HCT116 (cell line): ENCODE data around the gene MACC1. TPM values are rescaled to one million over a fixed set of nuclear protein-coding genes. Genes with fewer than 3 reads are reported as not detected.

Experiments used
- ATAC-seq: fragments of 200-7000 bp; cut with Tn5 transposase; 2 replicates; pipeline ENCODE4 v1.9.1; 2020; ENCODE audit warnings: mild to moderate bottlenecking, moderate library complexity
- BruUV-seq: library from RNA; stranded (reverse); fragments of 400-500 nt; replicated peaks from 2 replicates; lab custom pipeline; 2021; lab: Mats Ljungman, UMichigan
- CTCF ChIA-PET: fragments of 300-600 bp; sonication (Branson Sonifier 250); formaldehyde crosslinking; loops from one replicate; lab custom pipeline; 2021; ENCODE audit warnings: antibody characterized with exemption; lab: Charles Lee
- POLR2A ChIA-PET: fragments of 300-600, 350-600 bp; sonication (Branson Sonifier 250); formaldehyde crosslinking; loops from one replicate; lab custom pipeline; 2021; ENCODE audit warnings: antibody characterized with exemption; lab: Charles Lee
- RAD21 ChIA-PET, 2 experiments: fragments of 300-600 bp; sonication (Branson Sonifier 250); formaldehyde crosslinking; loops; one replicate each; lab custom pipeline; 2023; ENCODE audit warnings: low total read pairs in 2 of 2; ENCODE audit not compliant: uncharacterized antibody in 2 of 2, unreplicated experiment in 2 of 2, low non-redundant PET in 1 of 2; lab: Charles Lee
- DNase-seq: peaks from one replicate; pipeline ENCODE4 v3.0.0-alpha.2; 2010; ENCODE audit warnings: low read depth, low spot score
- H2AFZ ChIP-seq: fragments of 200-600 bp; shearing (Covaris generic), sonication (generic); 2 replicates; pipeline ENCODE4 v1.6.1; 2017; ENCODE audit warnings: low read depth, mixed run types, mixed read lengths, antibody characterized with exemption, low read length; ENCODE audit not compliant: poor library complexity, severe bottlenecking
- H3K27ac ChIP-seq: 2 replicates; pipeline ENCODE4 v1.5.1; 2012; ENCODE audit warnings: low read depth, low read length
- H3K27me3 ChIP-seq: fragments of 200-600 bp; sonication (generic); 2 replicates; pipeline ENCODE4 v1.6.1; 2016; ENCODE audit warnings: mixed run types, low read length, mixed read lengths; ENCODE audit not compliant: insufficient read depth
- H3K36me3 ChIP-seq, 2 experiments: fragments of 200-500 bp in 1 of 2; fragments of 200-600 bp in 1 of 2; sonication (Bioruptor generic) in 1 of 2; sonication (generic) in 1 of 2; 2 replicates each; pipeline versions ENCODE4 v1.5.1 to v1.6.1; 2014 to 2016; ENCODE audit warnings: low read length in 2 of 2, inconsistent platforms in 1 of 2, mixed read lengths in 1 of 2, mixed run types in 1 of 2; ENCODE audit not compliant: insufficient read depth in 2 of 2, control insufficient read depth in 1 of 2
- H3K4me1 ChIP-seq, 2 experiments: fragments of 200-600 bp in 1 of 2; sonication (generic) in 1 of 2; 2 replicates each; pipeline versions ENCODE4 v1.5.1 to v1.6.1; 2012 to 2017; ENCODE audit warnings: low read length in 2 of 2, inconsistent platforms in 1 of 2, mild to moderate bottlenecking in 1 of 2, mixed read lengths in 1 of 2, mixed run types in 1 of 2, moderate library complexity in 1 of 2; ENCODE audit not compliant: insufficient read depth in 2 of 2, control insufficient read depth in 1 of 2
- H3K4me2 ChIP-seq: fragments of 200-600 bp; sonication (generic); 2 replicates; pipeline ENCODE4 v1.6.1; 2017; ENCODE audit warnings: mixed run types, low read length, mixed read lengths
- H3K4me3 ChIP-seq, 2 experiments: fragments of 200-600 bp in 1 of 2; sonication (generic) in 1 of 2; replicated peaks in 1 of 2; 2 replicates each; pipeline ENCODE4 v1.5.1; 2011 to 2016; ENCODE audit warnings: low read length in 2 of 2, control low read depth in 1 of 2, low read depth in 1 of 2, mild to moderate bottlenecking in 1 of 2, mixed read lengths in 1 of 2, mixed run types in 1 of 2
- H3K79me2 ChIP-seq: fragments of 200-600 bp; sonication (generic); 2 replicates; pipeline ENCODE4 v1.6.1; 2017; ENCODE audit warnings: mild to moderate bottlenecking, mixed run types, low read length, moderate library complexity, mixed read lengths; ENCODE audit not compliant: insufficient read depth
- H3K9ac ChIP-seq: fragments of 200-600 bp; sonication (generic); 2 replicates; pipeline ENCODE4 v1.6.1; 2016; ENCODE audit warnings: low read length, mixed read lengths
- H3K9me2 ChIP-seq: fragments of 200-600 bp; sonication (generic), shearing (Covaris generic); 2 replicates; pipeline ENCODE4 v1.6.1; 2017; ENCODE audit warnings: mixed run types, mild to moderate bottlenecking, moderate library complexity; ENCODE audit not compliant: insufficient read depth
- H3K9me3 ChIP-seq, 2 experiments: fragments of 200-500 bp in 1 of 2; fragments of 200-600 bp in 1 of 2; sonication (Bioruptor generic) in 1 of 2; sonication (generic) in 1 of 2; 2 replicates each; pipeline ENCODE4 v1.6.1; 2014 to 2017; ENCODE audit warnings: low read length in 2 of 2, mixed read lengths in 2 of 2, inconsistent platforms in 1 of 2, low read depth in 1 of 2, mild to moderate bottlenecking in 1 of 2, mixed run types in 1 of 2, moderate library complexity in 1 of 2; ENCODE audit not compliant: control insufficient read depth in 1 of 2, insufficient read depth in 1 of 2
- H4K20me1 ChIP-seq: fragments of 200-600 bp; sonication (generic), shearing (Covaris generic); 2 replicates; pipeline ENCODE4 v1.6.1; 2017; ENCODE audit warnings: mixed run types, mild to moderate bottlenecking, moderate library complexity; ENCODE audit not compliant: insufficient read depth
- ATF3 ChIP-seq: IDR thresholded peaks from 2 replicates; pipeline ENCODE4 v1.6.1; 2012
- EGR1 ChIP-seq: IDR thresholded peaks from 2 replicates; pipeline ENCODE4 v1.6.1; 2012; ENCODE audit warnings: low read depth
- FOSL1 ChIP-seq: IDR thresholded peaks from 2 replicates; pipeline ENCODE4 v1.6.1; 2012; ENCODE audit warnings: low read depth
- JUND ChIP-seq: IDR thresholded peaks from 2 replicates; pipeline ENCODE4 v1.6.1; 2012
- TCF7L2 ChIP-seq: IDR thresholded peaks from 2 replicates; pipeline ENCODE4 v1.7.0; 2011; ENCODE audit warnings: borderline replicate concordance, inconsistent platforms; ENCODE audit not compliant: insufficient read depth, insufficient read length; ENCODE audit errors: extremely low read depth
- intact Hi-C: fragments of 100-400 bp; cut with micrococcal nuclease; formaldehyde crosslinking; loops from 2 replicates; pipeline ENCODE4 v1.10.0; 2022
- total RNA-seq: library from RNA; stranded (reverse); gene quantifications from one replicate; pipeline ENCODE4 v1.2.1, GENCODE V29; 2021; ENCODE audit not compliant: unreplicated experiment

MACC1 gene
- total RNA-seq, 1 experiment from 2014 or later, result 9.8 TPM

GRCh38 chr7:20216406-20217036 lies 663 bp downstream of the MACC1 start:
- Histone ChIP-seq H3K36me3 (0 out of 4 replicates have a peak, but pooled peaks cover 0 to 7% of the 10 kb centered on the region in 2 experiments), H3K9me2 (no peaks in the 10 kb centered on the region), H3K4me1 (peaks cover 8 to 52% of the 10 kb centered on the region in 2 experiments), H2AFZ (no peak overlapping the region), H3K4me3 (peak overlapping the region; percentile 49 to 61), H3K27me3 (no peaks in the 10 kb centered on the region), H3K4me2 (peak overlapping the region; percentile 75), H3K27ac (peak overlapping the region; percentile 56; the same call in 1 of the 2 replicates), H3K9me3 (no peaks in the 10 kb centered on the region), H3K9ac (peak overlapping the region; percentile 67), H3K79me2 (peaks cover 47% of the 10 kb centered on the region), H4K20me1 (no peaks in the 10 kb centered on the region)
- ChIA-PET POLR2A (interaction anchor here (1.2 kb wide), 1 partner anchor 18 kb away, joined by 5 read pairs; no protein-coding TSS in a partner anchor), CTCF (interaction anchor here (0.9 to 1.7 kb wide), 4 partner anchors 17 to 469 kb away, joined by 3 to 5 read pairs (median 3); no protein-coding TSS in a partner anchor), RAD21 (no interaction called here)
- no peak for DNase-seq
- no peak for ATAC-seq
- TF ChIP-seq TCF7L2 (no peak), EGR1 (0 out of 2 replicates have a peak, but pooled peaks have one; percentile 6), JUND (0 out of 2 replicates have a peak, but pooled peaks have one; percentile 6)
- BruUV-seq, result TSS peak; percentile 74
- intact Hi-C loops, result loop anchor here (1.0 to 5.0 kb wide), 3 partner anchors 17 to 136 kb away; partner anchors contain the start of gene ITGB8

DNA sequence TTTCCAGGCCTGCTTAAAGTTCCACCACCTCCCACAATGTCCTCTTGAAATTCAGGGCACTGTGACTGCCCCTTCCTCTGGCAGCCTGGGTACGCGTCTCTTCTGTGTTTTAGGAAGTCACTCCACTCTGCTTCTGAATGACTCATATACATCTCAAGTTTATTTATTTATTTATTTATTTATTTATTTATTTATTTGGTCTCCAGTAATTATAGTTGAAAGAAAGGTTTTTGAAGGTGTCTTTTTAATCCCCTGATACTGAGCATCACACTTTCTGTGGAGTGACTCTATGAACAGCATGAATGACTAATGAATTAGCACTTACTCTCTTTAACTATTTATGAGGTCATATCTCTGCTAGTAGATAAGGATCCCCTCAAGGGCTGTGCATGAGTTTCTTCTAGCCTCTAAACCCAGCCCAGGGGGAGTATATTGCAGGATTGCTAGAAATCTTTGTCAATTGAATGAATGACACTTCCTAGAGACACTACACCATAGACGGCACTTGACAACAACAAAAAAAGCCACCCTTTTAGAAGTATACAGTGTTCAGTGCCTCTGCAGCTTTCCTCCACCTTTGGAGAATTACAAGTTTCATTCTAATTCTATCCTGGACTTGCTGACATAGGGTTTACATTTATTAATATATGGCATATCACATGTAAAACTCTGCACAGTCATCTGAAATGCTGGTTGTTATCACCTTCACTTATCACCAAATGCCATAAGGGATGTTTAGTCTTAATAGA lies 2.1 kb downstream of the MACC1 start:
- ChIA-PET POLR2A (no interaction called here), RAD21 (no interaction called here), CTCF (interaction anchor here (1.1 kb wide), 1 partner anchor 17 kb away, joined by 3 read pairs; no protein-coding TSS in a partner anchor)
- Histone ChIP-seq H3K27ac (no peak overlapping the region), H3K9ac (peak overlapping the region; percentile 29; the same call in 1 of the 2 replicates), H3K4me2 (peak overlapping the region; percentile 75), H3K79me2 (peaks cover 62% of the 10 kb centered on the region), H3K9me3 (no peaks in the 10 kb centered on the region), H2AFZ (no peak overlapping the region), H3K27me3 (no peaks in the 10 kb centered on the region), H3K36me3 (0 out of 4 replicates have a peak, but pooled peaks cover 0 to 8% of the 10 kb centered on the region in 2 experiments), H3K4me3 (no peak overlapping the region), H3K9me2 (no peaks in the 10 kb centered on the region), H4K20me1 (no peaks in the 10 kb centered on the region), H3K4me1 (peaks cover 8 to 50% of the 10 kb centered on the region in 2 experiments)
- DNase-seq, result no peak
- BruUV-seq, result no TSS peak
- intact Hi-C loops, result loop anchor here (5.0 kb wide), 1 partner anchor 137 kb away; no protein-coding TSS in a partner anchor
- no peak for ATAC-seq
- TF ChIP-seq ATF3 (no peak), FOSL1 (peak; percentile 15; the same call in 1 of the 2 replicates)
